HG03025 (cell line): ENCODE data around the gene TAPBP.
A peak's percentile ranks its signal among the peaks of the same experiment; 100 is the strongest.

Experiments
- ATAC-seq: cut with Tn5 transposase; IDR thresholded peaks from one replicate; pipeline ENCODE4 v1.9.1; 2021; ENCODE audit warnings: mild to moderate bottlenecking, moderate library complexity; ENCODE audit not compliant: unreplicated experiment, low FRiP score

The TAPBP gene

GRCh38 chr6:33320315-33321181 is 6.7 kb upstream of the TAPBP start:
- no peak for ATAC-seq

GRCh38 chr6:33319939-33320314 is 6.0 kb upstream of the TAPBP start:
- ATAC-seq = no peak

- no peak for ATAC-seq
These were observed 4.7 kb upstream of the TAPBP start for GRCh38 chr6:33318426-33319073.

- ATAC-seq = peak; percentile 47
These were observed 4.0 kb upstream of the TAPBP start, which contains the start of gene ZBTB22 for GRCh38 chr6:33317669-33318425. Gene ZBTB22 (minus strand): TSS chr6:33317744. CDS start chr6:33316916, 828 bp downstream.

GRCh38 chr6:33317419-33317668 is 3.5 kb upstream of the TAPBP start:
- ATAC-seq = no peak

- no peak for ATAC-seq
These were observed 2.9 kb upstream of the TAPBP start for GRCh38 chr6:33316603-33317418.

GRCh38 chr6:33315793-33316602 is 2.1 kb upstream of the TAPBP start:
- ATAC-seq = no peak

- ATAC-seq = no peak
These were observed 1.3 kb upstream of the TAPBP start for GRCh38 chr6:33314943-33315792.

GRCh38 chr6:33314515-33314942 is 651 bp upstream of the TAPBP start:
- ATAC-seq = no peak

- no peak for ATAC-seq
These were observed 671 bp downstream of the TAPBP start for GRCh38 chr6:33313105-33313708.

GRCh38 chr6:33312361-33313104 is 1.3 kb downstream of the TAPBP start:
- ATAC-seq = no peak

GRCh38 chr6:33306356-33306755 is 7.5 kb downstream of the TAPBP start:
- ATAC-seq = no peak

- no peak for ATAC-seq
These were observed 8.8 kb downstream of the TAPBP start for GRCh38 chr6:33305052-33305451.

GRCh38 chr6:33304216-33304615 is 9.7 kb downstream of the TAPBP start:
- ATAC-seq = no peak

- no peak for ATAC-seq
These were observed 12.0 kb downstream of the TAPBP start for GRCh38 chr6:33301877-33302276.

GRCh38 chr6:33299237-33299944 is 14.5 kb downstream of the TAPBP start:
- peak; percentile 80 for ATAC-seq

- peak; percentile 35 for ATAC-seq
These were observed 15.1 kb downstream of the TAPBP start, which contains the start of gene RGL2 for GRCh38 chr6:33298773-33299236. Gene RGL2 (minus strand): TSS chr6:33298942. CDS start chr6:33298610, 332 bp downstream.
